ENCODE results near the gene HOXB7.
A peak's percentile ranks its signal among the peaks of the same experiment; 100 is the strongest.

The HOXB7 gene

DNA sequence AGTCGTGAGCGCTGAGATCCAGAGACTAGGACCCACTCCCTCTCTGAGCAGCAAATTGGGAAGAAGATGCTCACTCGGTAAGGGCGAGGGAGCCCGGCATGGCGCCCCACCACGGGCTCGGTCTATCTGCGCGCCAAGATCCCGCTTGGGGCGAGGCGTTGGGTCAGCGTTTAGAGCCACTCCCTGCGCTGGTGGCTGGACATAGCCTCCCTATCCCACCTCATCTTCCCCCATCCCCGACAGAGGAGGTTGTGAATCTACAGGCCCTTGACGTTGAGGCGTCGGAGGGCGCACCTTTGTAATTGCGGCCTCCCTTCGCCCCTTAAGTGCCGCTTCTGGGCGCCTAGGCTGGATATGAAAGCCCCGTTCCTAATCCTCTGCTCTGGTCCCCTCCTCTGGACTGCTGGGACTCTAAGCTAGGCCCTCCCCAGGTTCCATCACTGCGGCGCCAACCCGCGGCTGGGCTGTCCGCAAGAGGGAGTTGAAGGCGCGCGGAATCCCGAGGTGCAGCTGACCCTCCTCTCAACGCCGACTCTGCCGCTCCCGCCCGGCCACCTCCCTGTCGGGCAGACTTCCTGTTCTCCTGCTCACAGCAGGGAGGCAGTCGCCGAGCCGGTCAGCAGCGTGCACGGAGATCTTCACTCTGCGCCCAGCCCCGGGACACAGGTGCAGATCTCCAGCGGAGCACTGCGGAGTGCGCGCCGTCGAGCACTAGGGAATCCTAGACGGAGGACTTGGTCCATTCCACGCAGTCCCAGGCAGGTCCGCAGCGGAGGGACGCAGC lies 31.4 kb upstream of the HOXB7 start:
- no peak for TF ChIP-seq POLR2A (IDR thresholded peaks at IDR 0.05; ENCODE audit: low read depth, low read length)
- DNase-seq (ENCODE audit: insufficient read length, low spot score) (no peak), FAIRE-seq (no peak)

- FAIRE-seq (no peak), DNase-seq (ENCODE audit: insufficient read length, low spot score) (no peak)
- TF ChIP-seq POLR2A (IDR thresholded peaks at IDR 0.05; ENCODE audit: low read depth, low read length), result no peak
Observed at GRCh38 chr17:48641541-48642058, 30.8 kb upstream of the HOXB7 start.

- FAIRE-seq, result no peak
- TF ChIP-seq POLR2A (IDR thresholded peaks at IDR 0.05; ENCODE audit: low read depth, low read length), result no peak
- no peak for DNase-seq (ENCODE audit: insufficient read length, low spot score)
Observed at GRCh38 chr17:48640858-48641180, 30.0 kb upstream of the HOXB7 start.

DNA sequence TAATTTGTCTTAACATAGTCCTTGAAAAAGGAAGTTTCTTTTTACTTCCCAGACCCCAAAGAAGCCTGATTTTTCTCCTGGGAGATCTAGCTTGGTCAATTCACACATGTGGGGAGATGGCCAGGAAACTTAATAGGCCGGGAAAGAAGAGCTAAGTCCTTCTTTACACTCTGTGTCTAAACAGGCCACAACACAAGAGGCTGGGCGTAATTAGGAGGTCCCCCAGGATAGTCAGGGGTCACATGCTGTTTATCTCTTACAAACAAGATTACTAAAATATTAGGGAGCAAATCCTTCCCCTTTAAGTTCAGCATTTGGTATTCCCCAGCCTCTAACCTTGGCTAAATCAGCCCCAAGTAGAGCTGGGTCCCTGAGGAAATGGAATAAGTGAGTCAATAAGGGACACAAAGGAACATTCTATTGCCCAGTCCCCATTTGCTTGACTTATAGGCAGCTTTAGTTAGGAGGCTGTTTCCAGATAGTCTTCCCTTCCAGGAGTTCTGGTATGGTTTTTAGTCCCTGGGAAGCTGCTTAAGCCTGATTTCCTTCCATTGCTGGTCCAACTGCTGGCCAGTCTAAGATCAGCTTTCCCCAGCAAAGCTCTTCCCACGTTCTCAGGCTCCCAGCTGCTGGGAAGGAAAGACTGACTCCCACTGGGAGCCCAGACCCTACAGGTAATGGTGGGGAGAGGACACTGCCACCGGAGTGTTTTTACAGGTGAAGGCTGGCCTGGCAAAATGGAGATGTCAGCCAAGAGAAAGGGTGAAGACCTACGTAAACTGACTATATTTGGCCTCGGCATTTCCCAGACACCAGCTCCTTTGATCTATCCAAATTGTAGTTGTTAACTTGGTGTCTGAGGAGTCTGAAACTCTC lies 29.4 kb upstream of the HOXB7 start:
- FAIRE-seq, result no peak
- no peak for DNase-seq (ENCODE audit: insufficient read length, low spot score)
- no peak for TF ChIP-seq POLR2A (IDR thresholded peaks at IDR 0.05; ENCODE audit: low read depth, low read length)

GRCh38 chr17:48639136-48639535 lies 28.3 kb upstream of the HOXB7 start:
- DNase-seq (ENCODE audit: insufficient read length, low spot score) (no peak), FAIRE-seq (no peak)
- TF ChIP-seq POLR2A (IDR thresholded peaks at IDR 0.05; ENCODE audit: low read depth, low read length), result no peak

DNA sequence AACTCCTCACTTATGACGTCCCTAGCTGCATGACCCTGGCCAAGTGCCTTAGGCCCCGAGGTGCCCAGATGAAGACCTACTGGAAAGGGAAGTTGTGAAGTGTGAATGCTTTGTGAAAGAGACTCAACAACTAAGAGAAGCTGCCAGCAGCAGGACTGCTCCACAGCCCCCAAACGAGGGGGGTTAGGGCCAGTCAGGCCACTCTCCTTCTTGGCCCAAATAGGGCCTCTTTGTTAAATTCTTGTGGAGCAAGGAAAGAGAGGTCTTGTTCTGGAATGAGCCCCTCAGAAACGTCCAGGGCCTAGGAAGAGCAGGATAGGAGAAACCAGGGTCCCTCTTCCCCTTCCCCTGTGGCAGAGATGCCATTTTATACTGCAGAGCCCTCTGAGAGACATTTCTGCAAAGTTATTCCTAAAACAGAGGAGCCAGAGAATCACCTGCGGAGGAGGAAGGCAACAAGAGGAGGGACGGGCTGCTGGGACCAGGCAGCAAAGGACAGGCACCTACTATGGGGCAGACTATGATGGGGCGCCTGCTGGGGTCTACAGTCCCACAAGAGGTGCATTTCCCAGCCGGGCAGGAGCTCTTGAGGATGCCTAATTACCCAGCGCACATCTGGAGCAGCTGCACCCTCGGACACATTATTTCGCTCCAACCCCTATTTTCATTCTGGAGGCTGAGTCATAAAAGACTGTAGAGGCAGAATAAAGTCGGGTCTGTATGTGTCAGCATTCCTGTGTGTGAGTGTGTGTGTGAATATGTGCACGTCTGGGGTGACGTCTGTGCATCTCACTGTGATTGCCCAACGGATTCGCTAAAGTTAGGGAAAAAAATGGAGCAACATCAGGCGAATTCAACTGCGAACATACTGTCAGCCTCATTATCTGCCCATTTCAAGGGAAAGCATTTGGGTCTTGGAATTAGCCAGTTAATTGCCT lies 26.8 kb upstream of the HOXB7 start:
- peak; percentile 97 for FAIRE-seq
- no peak for TF ChIP-seq POLR2A (IDR thresholded peaks at IDR 0.05; ENCODE audit: low read depth, low read length)
- DNase-seq (ENCODE audit: insufficient read length, low spot score), result peak; percentile 95

DNA sequence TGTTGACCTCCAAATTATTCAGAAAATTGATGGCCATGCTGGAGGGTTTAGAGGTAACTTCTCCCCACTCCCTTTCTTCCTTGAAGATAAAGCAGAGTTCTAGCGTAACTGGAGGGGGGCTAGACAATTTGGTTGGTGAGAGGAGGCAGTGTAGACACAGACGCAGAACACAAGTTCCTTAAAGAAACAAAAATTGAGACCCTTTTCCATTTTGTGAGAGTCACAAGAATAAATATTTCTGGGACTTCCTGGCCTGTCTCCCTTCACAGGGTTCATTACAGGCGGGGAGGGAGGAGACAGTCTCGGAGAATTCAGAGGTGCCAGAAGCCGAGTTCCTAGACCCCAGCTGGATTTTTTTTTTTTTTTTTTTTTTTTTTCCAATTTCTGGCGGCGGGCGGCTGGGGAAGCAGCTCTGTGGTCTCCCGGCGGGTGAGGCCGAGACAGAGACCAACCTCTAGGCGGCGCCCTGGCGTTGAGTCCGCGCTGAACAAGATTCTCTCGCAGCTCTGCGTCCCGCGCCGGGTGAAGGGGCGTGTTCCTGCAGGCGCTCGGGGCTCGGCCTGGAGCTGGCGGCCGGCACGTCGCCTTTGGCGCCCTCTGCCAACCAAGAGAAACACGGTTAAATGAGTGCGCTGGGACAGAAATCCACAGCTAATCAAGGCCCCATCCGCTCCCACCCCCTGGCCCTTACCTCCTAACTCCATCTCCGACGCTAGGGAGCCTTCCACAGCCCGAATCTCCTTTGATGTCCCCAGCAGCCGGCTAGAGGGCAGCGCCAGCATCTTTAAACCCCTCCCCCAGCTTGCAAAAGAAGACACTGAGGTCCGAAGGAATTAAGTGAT lies 25.6 kb upstream of the HOXB7 start:
- no peak for TF ChIP-seq POLR2A (IDR thresholded peaks at IDR 0.05; ENCODE audit: low read depth, low read length)
- DNase-seq (ENCODE audit: insufficient read length, low spot score) (no peak), FAIRE-seq (no peak)

GRCh38 chr17:48634493-48635208 lies 23.8 kb upstream of the HOXB7 start:
- DNase-seq (ENCODE audit: insufficient read length, low spot score) (no peak), FAIRE-seq (no peak)
- no peak for TF ChIP-seq POLR2A (IDR thresholded peaks at IDR 0.05; ENCODE audit: low read depth, low read length)

DNA sequence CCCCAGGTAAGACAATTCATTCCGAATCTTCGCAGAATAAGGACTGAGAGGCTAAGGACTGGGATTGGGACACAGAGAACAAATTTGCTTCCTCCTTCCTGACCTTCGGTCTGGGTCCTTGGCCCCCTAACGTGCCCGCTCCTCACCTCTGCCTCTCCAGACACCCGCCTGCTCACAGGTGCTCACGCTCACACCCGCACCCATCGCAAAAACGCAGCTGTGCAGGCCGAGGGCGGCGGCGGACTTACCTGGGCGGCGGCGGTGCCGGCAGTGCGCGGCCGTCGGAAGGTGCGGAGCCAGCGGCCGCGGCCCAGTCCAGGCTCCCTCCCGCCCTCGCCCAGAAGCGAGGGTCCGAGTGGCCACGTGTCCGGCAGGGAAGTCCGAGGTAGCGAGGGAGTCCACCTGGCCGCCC lies 22.5 kb upstream of the HOXB7 start:
- no peak for DNase-seq (ENCODE audit: insufficient read length, low spot score)
- FAIRE-seq, result no peak
- no peak for TF ChIP-seq POLR2A (IDR thresholded peaks at IDR 0.05; ENCODE audit: low read depth, low read length)

DNA sequence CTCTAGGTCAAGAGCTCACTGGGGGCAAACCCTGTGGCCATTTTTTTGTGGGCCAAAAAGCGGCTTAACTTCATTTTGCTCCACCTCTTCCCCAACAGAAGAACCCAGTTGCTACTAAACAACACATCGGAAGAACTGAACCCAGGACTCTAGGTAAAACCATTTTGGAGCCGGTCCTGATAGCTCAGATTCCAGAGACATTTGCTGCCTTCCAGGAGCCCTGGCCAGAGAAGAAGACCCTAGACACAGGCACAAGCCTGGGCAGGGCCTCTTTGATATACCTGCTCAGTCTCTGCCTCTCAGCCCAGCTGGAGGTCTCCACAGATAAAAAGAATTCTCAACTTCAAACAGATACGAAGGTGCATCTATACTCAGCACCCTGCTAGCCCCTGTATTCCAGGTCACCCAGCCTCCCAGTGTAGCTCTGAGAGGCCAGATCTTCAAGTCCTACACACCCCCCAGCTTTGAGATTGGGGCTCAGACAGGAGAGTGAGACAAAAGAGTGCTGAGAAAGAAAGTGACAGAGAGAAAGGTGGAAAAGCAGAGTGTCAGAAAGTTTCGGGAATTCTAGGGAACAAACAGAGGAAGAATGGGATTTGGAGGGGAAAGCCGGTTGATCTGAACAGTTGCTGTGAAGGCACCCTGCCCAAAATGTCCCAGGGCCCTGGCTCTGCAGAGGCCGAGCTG lies 21.9 kb upstream of the HOXB7 start:
- FAIRE-seq (no peak), DNase-seq (ENCODE audit: insufficient read length, low spot score) (no peak)
- no peak for TF ChIP-seq POLR2A (IDR thresholded peaks at IDR 0.05; ENCODE audit: low read depth, low read length)

DNA sequence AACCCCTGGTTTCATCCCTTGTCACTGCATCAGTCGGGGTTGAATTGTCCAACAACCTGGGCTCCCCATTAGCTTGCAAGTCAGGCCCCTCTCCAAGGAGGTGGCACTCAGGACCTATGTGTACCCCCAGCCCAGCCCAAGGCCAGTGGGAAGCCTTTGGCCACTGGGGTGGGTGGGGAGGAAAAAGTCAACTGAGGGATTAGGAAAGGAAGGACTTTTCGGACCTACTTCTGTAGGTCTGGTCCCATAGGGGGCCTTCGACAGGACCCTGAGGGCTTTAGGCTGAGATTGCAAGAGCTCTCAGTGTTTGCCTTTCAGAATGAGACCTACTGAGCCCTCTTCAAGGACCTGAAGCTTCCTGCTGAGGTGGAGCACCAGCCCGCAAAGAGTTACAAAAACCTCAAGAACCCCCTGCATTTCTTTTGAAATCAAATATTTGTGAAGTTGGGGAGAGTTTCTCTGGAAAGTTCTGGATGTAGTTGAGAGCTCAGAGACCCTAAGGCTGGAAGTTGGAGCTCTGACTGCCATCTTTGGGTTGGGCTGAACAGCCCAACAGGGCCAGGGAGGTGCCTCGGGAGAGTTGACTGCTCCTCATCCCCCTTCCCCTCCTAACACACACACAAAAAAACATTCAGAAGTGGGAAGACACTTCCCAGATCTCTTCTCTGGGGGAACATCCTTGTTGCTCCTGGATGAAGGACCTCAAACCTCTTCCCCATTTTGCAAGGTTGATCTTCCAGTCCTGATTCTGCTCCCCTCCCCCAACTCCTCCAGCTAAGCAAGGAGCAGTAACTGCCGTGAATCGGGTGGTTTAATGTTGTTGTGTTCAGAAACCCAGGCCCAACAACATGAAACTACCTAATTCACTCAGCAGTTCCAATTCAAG lies 21.1 kb upstream of the HOXB7 start:
- DNase-seq (ENCODE audit: insufficient read length, low spot score) (no peak), FAIRE-seq (no peak)
- TF ChIP-seq POLR2A (IDR thresholded peaks at IDR 0.05; ENCODE audit: low read depth, low read length), result no peak
